Measurements from ENCODE around the gene HES5.

HES5 gene

DNA sequence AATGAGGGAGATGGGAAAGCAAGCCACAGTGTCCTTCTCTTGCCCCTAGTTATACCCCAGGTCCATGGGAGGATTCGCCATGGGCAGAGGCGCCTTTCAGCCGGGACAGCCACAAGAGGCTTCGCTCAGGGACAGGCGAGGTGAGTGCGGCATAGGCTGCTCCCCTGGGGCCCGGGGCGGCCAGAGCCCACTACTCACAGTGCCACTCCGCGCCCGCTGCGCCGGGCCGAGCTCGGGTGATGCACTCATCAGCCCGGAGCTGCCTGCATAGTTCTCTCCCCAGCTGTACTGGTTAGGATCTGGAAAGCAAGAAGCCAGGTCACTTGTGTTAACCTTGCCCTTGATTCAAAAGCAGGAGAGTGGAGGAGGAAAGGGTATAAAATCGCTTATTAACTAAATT, 12.1 kb downstream of the HES5 start:
- DNase-seq (ENCODE audit: insufficient read length, low spot score) = no peak
- FAIRE-seq = no peak

DNA sequence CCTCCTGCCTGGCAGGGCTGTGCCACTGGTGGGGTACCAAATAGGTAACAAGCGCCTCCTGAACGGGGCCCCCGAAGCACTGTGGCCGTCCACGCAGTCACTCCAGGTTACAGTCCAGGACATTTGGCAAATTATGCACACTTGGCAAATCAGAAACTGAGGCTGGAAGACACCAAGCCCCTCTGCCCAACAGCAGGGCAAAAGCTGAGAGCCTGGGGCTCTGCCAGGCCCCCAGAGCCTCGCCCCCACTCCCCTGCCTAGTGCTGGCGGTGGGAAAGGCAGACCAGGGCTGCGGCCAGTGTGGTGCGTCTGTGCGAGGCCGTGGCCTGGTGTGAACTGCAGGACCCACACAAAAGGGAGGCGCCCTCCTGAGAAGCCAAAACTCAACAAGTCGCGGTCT, 13.1 kb downstream of the HES5 start:
- no peak for DNase-seq (ENCODE audit: insufficient read length, low spot score)
- FAIRE-seq = no peak

DNA sequence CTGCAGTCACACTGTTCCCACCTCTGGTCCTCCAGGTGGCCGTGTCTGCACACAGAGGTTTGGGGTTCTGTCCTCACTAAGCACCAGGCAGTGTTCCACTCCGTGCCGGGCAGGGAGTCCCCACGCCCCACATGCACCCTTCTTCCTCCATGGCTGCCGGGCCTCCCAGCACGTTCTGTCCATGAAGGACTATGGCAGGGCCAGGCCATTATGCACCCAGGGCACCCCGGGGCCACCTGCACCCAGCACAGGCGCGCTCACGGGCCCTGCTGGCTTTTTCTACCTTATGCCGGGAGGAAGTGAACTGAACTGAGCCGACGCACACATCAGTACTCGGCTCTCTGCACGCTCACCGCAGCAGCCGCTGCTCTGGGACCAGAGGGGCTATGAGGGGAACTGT, 13.9 kb downstream of the HES5 start:
- FAIRE-seq = no peak

DNA sequence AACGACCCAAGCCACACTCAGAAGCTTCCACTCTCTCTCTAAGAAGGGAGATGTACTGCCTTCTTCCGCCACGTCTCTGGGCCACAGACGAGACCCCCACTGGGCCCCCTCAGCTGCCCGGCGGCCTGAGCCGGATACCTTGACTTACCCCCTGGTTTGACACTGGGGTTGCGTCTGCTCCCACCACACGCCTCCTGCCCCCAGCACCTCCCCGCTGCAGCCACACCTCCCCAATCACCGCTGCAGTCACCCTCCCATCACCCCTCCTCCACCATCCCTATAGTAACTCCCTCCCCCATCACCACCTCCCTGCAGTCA, 14.3 kb downstream of the HES5 start:
- FAIRE-seq = no peak
- DNase-seq (ENCODE audit: insufficient read length, low spot score) = no peak

More for the DNA sequence above, 13.9 kb downstream of the HES5 start:
- DNase-seq (ENCODE audit: insufficient read length, low spot score) = no peak

DNA sequence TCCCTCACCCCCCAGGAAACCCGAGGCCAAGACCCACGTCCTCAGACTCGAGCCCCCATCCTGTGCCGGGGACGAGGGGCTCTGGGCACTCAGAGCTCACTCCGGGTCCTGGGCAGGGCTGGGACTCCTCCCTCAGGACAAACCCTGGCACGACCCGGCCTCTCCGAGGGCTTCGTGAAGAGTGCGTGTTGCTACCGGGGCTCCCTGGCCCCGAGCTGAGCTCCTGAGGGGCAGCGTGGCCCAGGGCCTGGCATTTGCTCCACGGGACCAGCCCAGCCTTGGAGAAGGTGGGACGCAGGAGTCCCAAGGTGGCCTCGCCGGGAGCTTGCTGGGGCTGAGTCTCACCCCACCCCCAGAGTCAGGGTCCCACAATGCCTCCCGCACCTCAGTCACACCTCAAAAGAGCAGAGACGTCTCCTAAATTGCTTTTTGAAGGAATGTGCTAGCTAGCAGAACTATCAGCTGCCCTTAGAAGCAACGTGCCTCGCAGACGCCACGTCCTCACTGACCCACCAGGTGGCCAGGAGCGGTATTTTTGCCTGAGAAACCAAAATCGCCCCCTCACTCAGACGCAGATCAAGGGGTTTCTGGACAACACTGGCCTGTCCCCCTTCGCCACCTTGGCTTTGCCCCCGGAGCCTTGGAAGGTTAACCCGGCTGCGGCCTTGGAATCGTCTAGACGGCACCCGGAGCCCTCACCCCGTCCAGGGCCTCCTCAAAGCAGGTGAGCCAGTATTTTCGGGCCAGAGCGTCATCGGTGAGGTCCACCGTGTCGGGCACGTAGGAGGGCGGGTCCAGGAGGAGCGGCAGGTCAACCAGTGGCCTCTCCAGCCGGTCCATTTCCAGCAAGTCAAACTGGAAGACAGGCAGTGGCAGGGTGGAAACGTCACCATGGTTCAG, 14.9 kb downstream of the HES5 start:
- no peak for FAIRE-seq
- no peak for DNase-seq (ENCODE audit: insufficient read length, low spot score)

DNA sequence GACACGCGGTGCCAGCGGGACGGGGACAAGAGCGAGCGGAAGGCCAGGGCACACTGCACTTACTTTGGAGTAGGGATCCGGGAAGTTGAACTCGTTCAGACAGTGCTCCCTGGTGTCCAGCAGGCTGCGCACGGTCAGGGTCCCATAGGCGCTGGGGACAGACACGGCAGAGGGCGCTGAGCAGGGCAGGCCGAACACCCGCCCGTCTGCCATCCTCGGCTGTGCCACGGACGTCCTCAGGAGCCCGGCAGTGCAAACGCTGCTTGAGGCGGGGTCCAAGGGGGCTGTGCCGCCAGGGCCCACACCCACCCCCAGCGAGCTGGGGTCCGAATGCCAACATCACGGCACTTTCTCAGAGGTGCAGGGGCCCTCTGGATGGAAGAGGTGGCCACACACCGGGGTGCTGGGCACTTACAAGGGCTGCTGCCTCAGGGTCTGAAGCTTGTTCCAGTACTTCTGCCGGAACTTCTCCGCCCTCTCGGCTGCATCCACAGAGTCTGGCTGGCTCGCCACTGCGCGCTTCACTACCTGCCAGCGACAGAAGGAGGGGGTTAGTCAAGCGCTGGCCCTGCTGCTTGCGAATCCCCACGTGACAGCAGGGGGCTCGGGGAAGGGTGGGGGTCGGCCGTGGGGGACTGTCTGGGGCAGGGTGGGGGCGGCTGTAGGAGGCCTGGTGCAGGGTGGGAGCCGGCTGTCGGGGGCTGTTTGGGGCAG, 16.0 kb downstream of the HES5 start:
- FAIRE-seq = no peak
- no peak for DNase-seq (ENCODE audit: insufficient read length, low spot score)

DNA sequence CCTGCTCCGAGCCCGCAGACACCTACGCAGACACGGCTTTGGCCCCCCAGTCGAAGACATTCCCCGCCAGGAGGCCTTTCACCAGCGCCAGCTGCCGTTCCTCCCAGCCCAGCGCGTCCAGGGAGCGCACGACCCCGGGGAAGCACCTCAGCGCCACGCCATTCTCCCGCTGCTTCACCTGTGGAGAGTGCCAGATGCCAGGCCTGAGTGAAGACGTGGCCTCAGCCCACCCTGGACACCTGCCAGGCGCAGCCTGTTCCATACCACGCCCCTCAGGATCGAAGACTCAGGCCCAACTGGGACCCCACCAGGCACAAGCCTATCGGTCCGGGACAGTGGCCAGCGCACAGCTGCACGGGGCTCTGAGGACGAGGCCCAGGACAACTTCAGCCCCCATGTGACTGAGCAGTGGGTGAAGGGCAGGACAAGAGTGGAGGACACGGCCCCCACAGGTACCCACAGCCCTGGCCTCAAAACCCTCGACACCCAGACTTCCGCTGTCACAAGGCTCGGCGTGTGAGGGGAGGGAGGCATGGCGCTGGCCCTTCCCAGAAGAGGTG, 17.1 kb downstream of the HES5 start:
- no peak for FAIRE-seq

DNA sequence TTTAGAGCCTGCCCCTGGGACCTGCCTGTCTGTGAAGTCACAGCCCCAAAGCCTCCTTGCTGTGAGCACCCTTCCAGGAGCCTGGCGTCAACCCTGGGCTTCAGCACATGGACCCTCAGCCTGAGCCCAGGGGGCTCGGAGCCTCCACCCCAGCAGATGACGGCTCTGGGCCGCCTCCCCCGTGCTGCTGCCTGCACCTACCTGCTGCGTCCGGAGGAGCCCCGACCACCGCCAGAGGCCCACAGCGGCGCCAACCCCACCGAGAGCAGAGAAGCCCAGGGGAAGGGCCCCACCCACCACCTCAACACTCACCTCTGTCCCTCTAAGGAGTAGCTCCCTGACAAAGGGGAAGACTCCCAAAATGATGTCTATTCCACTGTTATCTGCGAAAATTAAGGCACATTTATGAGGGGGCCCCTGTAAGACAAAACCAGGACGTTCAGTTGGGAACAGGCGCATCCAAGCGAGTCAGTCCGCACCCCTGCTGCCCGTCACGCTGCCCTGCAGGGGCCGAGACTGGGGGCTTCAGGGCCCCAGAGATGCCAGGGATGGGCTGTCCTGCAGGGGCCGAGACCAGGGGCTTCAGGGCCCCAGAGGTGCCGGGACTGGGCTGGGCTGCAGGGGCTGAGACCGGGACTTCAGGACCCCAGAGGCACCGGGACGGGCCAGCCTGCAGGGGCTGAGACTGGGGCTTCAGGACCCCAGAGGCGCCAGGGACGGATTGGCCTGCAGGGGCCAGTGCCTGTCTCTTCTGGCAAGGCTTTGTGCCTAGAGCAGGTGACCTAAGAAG, 19.5 kb downstream of the HES5 start:
- DNase-seq (ENCODE audit: insufficient read length, low spot score) = no peak
- no peak for FAIRE-seq

More for the DNA sequence above, 17.1 kb downstream of the HES5 start:
- no peak for DNase-seq (ENCODE audit: insufficient read length, low spot score)

DNA sequence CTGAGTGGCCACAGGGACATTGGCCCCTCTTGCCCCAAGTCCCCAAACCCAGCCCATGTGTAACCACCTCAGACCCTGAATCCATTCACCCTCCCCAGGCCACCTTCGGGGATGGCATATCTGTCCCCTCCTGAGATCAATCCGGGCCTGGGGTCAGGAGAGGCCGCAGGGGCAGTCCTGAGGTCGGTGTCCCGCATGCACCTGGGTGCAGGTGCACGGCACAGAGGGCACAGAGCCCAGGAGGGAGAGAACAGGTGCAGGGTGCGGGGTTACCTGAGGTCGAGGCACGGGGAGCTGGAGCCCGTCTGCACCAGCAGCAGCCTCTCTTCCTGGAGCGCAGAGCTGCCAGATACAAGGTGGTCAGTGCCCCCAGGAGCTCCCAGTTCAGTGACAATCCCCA, 20.5 kb downstream of the HES5 start:
- no peak for DNase-seq (ENCODE audit: insufficient read length, low spot score)
- FAIRE-seq = no peak

DNA sequence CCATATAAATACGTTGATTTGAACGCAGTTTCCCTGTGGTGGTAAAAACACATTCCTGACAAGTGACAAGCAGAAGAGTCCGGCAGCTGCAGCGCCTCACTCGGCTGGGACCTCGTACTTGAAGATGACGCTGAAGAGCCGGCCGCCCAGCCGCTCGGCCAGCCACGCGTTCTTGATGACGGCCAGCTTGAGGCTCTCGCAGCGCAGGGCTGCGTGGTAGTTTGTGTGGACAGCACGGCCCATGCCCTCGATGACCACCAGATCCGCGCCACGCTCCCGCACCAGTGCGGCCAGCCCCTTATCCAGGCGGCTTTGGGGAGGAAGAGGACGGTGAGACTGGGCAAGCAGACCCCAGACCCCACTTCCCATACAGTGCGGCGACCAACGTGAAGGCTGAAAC, 21.3 kb downstream of the HES5 start:
- DNase-seq (ENCODE audit: insufficient read length, low spot score) = no peak
- no peak for FAIRE-seq

DNA sequence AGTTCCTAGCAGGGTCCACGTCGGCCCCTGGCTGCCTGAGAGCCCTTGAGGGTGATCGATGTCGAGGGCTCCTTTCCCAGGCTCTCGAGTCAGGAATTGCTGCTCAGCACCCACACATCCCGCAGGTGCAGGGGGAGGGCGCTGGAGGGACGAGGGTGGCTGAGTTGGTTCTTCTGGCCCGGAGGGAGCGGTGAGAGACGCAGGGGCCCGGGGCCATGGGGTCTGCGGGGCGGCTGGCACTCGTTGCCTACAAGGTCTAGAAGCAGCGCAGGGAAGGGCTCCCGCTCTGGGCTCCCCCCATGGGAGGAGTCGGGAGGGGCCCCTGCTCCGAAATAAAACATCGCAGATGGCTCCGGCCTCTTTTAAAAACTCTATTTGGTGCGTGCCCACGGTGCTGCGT, 21.9 kb downstream of the HES5 start:
- no peak for DNase-seq (ENCODE audit: insufficient read length, low spot score)
- no peak for FAIRE-seq

DNA sequence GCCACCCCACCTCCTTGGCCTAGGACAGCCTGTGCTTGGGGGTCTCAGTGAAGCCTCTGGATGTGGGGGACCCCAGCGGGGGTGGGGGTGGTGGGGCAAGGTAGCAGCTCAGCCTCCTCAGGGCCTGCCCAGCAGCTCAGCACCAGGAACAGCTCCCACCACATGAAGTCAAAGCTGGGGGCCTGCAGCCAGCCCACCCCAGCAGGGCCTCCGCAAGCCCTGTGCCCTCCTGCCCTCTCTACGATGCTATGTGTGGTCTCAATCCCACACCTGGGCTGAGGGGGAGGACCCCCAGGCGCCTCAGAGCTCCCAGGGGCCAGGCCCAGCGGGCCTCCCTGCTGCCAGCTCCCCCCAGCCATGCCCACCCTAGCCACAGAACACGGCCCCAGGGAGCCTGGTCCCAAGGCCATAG, 22.3 kb downstream of the HES5 start:
- FAIRE-seq (no peak), DNase-seq (ENCODE audit: insufficient read length, low spot score) (no peak)

DNA sequence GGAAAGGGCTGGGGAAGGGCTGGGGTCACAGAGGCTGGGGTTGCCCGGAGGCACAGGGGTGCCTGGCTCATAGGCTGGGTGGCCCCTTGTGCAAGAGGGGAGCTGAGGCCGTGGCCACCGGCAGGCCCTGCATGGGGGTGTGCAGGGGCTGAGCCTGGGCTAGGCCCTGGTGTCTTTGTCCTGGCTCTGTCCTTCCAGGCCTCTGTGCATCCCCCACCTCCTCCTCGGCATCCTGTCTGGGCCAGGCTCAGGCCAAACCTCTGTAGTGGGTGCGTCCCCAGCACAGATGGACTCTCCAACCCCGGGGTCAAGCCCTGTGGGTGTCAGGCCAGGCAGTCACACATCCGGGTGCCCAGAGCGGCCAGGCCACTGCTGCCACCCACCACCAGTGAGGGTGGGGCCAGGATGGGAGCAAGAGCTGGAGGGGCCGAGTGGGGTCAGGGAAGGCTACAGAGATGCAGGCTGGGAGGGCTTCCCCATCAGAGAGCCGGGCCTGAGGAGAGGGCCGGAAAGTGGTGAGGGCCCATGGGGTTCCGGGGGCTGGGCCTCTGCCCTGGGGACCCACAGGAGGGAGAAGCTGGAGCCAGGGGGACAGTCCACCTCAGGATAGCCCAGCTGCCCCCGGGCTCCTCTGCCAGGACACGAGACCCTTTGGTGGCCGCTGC, 23.0 kb downstream of the HES5 start:
- FAIRE-seq (no peak), DNase-seq (ENCODE audit: insufficient read length, low spot score) (no peak)

DNA sequence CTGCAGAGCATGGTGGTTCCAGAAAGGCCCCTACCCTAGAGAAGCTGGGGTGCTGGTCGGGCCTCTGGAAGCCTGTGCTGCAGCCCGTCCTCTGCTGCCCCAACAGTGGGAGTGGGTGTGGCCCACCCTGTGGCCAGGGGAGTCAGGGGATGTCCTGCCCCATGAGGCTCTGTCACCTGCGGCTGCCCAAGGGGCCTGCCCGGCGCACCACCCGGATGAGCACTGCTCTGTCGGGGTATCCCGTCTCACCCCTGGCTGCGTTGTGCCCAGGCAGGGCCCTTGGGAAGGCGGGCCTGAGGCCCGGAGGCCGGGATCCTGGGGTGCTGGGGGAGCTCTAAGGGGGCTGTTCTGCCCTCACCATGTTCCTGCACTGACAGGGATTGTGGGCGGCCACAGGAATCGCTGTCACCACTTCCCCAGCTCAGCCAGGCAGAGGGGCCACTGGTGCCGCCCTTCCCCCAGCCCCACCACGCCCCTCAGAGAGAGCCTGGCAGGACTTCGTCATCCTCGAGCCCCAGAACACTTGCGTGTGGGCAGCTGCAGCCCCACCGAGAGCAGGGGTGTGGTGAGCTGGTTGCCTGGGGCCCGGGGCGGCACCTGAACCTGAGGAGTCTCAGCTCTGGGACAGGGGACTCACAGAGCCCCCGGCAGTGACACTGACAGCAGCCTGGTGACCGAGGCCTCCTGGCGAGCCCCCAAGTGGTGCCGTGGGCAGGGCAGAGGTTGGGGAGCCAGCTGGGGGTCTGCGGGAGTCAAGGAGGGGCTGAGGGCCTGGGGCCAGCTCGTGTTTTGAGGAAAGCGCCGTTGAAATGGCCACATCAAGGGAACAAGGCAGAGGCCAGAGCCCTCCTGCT, 23.8 kb downstream of the HES5 start:
- no peak for DNase-seq (ENCODE audit: insufficient read length, low spot score)
- FAIRE-seq = no peak

DNA sequence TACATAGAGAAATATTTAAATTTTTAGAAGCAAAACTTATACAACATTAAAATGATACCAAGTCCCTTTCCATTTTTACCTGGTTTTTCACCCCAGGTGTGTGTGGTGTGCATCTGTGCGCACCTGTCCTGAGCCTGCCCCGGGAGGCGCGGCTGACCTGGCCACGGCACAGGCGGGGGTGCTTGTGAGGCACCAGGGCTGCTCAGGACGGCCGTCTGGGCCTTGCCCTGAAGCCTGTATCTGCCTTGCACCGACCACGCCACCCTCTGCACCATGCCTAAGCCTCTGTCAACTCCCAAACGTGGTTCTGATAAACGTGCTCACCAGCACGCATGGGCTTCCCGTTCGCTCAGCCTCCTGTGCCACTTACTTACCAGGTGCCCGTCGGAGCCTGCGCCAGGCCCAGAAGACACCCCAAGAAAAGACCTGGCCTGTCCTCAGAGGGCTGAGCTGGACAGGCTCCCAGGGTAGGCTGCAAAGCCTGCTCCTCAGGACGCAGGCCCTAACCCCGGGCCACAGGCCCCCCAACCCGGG, 24.5 kb downstream of the HES5 start:
- FAIRE-seq (no peak), DNase-seq (ENCODE audit: insufficient read length, low spot score) (no peak)

DNA sequence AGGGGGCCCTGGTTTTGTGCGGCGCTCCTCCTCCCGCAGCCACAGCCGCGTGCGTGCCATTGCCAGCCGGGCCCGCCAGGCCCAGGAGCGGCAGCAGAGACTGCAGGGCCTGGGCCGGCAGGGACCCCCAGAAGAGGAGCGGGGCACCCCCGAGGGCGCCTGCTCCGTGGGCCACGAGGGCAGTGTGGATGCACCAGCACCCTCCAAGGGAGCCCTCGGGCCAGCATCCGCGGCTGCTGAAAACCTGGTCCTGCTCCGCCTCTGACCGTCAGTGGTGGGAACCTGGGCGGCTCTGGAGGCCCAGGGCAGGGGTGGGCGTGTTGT, 25.2 kb downstream of the HES5 start:
- DNase-seq (ENCODE audit: insufficient read length, low spot score) (no peak), FAIRE-seq (no peak)

DNA sequence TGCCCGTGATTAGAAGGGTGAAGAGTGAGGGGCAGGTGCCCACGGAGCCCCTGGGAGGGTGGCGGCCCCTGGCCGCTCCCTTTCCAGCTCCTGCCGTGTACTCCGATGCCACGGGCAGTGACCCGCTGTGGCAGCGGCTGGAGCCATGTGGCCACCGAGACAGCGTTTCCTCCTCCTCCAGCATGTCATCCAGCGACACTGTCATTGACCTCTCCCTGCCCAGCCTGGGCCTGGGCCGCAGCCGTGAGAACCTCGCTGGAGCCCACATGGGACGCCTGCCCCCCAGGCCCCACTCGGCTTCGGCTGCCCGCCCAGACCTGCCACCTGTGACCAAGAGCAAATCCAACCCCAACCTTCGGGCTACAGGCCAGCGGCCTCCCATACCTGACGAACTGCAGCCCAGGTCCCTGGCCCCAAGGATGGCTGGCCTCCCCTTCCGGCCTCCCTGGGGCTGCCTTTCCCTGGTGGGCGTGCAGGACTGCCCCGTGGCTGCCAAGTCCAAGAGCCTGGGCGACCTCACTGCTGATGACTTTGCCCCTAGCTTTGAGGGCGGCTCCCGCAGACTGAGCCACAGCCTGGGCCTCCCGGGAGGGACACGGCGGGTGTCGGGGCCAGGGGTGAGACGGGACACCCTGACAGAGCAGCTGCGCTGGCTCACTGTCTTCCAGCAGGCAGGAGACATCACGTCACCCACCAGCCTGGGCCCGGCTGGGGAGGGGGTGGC, 25.7 kb downstream of the HES5 start:
- DNase-seq (ENCODE audit: insufficient read length, low spot score) (no peak), FAIRE-seq (no peak)

DNA sequence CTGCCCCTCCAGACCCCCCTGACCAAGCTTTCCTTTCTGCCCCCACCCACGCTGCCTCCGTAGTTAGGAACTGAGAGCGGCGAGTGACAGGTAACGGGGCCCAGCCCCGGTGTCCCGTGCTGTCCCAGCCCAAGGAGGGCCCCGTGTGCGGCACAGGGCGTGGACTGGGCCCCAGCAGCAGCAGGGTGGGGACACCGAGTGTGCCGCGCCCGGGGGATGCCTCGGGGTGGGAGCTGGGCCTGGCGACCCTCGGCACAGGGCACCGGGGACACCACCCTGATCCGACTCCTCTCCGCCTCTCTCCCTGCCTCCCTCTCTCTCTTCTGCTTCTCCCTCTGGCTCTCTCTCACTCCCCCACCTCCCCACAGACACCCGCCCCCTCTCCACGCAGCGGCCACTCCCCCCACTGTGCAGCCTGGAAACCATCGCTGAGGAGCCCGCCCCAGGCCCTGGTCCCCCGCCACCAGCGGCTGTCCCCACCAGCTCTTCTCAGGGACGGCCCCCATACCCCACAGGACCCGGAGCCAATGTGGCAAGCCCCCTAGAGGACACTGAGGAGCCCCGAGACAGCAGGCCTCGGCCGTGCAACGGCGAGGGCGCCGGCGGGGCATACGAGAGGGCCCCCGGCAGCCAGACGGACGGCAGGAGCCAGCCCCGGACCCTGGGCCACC, 26.4 kb downstream of the HES5 start:
- FAIRE-seq = no peak
- no peak for DNase-seq (ENCODE audit: insufficient read length, low spot score)
